ENCODE results near the gene SCN5A.

SCN5A gene

DNA sequence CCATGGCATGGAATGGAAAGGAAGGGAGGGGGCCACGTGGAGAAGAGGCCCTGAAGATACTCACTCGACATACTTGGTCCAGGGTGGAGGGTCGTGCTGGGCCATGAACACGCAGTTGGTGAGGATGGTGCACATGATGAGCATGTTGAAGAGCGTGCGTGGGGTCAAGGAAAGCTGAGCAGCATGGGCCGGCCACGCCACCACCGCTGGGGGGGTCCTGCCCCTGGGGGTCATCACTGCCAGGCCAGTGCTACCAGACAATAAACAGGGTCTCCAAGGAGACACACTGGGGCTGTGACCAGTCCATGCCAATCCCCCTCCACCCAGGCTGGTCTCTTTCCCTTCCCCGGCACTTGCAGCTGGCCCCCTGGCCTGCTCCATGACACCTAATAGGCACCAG lies 27.2 kb downstream of the SCN5A start:
- no peak for DNase-seq

DNA sequence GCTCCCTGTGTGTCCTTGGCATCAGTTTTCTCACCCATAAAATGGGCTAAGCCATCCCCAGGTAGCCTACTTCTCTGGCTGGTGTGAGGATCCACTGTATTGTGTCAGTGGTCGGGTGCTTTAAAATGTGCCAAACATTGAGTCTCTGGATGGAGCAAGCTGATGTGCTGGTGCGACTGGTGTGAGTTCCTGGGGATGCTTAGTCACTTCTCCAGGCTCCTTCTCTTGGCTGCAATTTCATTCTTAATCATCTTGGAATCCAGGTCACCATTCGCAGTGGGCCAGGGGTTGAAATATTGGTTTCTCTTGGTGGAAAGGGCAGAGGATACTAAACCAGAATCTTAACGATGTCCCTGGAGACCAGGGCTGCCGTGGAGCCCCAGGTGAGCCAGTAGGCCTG lies 29.3 kb downstream of the SCN5A start:
- no peak for DNase-seq

DNA sequence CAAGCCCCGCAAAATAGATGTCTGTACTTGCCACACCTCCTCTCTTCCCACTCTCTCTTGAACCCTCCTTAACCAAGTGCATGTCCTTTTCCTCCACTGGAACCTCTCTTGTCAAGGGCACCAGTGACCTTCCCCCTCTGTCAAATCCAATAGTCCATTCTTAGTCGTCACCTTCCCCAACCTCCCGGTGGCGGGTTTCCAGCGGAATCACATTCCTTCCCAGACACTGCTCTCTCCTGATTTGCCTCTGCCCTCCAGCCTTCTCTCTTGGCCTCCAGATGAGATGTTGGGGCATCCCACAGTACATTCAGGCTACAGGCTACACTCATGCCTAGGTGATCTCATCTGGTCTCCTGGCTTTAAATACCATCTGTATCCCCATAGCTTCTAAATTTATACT lies 31.1 kb downstream of the SCN5A start:
- DNase-seq = no peak

DNA sequence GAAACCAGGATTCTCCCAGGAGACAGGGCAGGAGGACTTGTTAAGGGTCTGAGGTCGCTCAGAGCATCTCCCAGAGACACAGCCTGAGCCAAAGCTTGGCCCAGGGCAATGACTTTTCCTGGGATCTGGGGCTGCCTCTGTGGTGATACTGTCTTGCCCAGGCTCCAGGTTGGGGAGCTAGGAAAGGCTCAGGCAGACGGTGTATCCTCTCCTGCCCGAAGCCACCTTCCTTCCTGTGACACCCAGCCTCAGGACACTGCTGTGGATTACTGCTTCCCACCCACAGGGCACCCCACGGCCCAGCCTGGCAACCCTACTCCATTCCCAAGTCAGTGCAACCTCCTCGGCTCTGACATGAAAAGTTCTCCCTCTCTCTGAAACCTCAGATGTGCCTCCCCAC lies 31.9 kb downstream of the SCN5A start:
- no peak for DNase-seq

DNA sequence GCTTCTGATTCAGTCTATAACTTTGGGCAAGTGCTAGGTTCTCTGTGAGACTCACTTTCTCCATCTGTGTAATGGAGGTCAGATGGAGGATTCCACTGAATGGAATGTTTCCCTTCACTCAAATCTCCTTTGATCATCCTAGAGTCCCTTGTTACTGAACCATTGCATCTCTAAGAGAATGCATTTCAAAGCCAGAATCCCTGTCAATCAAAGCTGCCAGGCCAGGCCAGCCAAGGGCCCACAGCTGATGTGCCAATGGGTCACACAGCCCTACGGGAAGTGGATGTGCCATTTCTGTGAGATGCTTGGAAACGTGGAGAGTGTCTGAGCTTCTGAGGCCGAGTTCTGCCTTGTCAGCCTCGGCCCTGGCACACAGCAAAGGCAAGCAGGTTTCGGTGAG lies 32.4 kb downstream of the SCN5A start:
- DNase-seq = no peak

DNA sequence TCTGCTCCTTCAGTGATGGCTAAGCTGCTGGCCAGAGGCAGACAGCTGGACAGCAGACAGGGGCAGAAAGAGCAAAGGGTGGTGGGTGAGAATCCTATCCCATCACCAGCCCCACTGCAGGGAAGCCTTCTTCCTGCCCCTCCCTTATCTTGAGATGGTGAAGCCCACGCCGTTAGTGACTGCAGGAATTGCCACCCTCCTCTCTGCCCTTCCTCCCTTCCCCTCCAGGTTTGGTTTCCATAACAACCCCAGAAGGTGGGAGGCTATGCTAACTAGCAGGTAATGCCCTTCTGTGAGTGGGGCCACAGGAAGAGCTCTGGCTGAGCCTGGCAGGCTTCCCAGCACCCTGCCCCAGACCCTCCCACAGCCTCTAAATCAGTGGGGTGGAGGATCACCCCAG lies 32.8 kb downstream of the SCN5A start:
- DNase-seq = no peak

DNA sequence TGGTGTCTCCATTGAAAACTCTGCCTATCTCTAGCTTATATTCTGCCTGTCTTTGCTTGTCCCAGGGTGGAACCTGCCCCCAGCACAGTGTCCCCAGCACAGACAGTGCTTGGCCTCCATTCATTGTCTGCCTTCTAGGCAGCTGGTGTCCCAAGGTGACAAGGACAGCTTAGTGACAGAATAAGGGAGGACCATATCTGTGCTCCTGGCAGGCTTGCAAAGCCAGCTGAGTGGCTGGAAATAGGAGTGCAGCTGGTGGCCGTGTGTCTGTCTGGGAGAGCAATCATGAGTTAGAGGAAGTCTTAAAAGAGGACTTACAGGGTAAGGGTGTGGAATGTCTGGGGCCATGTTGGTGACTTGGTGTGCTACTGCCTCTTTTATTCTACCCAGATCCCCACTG lies 33.4 kb downstream of the SCN5A start:
- no peak for DNase-seq

DNA sequence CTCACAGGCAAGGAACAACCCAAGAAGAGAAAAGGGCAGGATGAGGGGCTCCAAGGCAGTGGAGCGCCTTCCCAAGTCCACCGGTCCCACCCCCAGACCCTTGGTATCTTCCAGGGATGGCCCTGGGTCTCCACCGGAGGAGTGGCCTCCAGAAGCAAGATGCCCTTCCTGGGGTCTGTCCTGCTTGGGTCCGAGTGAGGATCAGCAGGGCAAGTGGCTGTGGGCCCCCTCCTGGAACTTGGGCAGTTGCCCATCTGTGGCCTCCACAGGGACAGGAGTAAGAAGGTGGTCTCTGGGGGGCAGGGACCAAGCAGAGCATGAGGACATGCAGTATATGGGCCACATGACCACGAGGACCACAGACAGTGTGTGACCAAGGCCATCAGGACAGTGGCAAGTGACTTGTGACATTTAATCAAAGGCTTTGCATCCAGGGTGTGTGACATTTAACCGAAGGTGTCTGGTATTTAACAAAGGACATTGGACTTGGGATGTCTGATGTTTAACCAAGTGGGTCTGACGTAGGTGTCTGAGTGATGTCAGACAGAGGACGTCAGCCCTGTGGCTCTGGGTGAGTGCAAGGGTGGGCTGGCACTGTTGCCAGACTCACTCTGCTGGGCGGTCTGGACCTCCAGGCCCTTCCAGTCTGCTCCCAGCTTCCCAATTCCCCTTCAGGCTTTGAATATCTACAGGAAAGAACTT lies 34.7 kb downstream of the SCN5A start:
- DNase-seq = no peak

DNA sequence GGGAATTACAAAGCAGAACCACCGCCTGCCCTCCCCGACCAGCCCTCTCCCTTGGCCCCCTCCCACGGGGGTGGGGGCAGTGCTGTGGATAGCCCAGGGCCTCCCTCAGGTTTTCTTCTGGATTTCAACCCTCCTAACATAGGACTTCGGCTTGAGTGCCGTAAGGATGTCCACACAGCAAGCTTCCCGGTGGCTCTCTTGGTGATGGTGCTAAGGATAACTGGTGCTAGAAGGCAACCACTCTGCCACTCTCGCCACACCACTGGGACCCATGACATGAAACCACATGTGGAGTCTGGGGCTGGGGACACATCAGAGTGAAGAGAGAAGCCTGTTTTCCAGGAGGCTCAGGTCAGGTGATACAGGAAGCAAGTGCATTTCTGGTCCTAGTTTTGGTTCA lies 35.4 kb downstream of the SCN5A start:
- no peak for DNase-seq

DNA sequence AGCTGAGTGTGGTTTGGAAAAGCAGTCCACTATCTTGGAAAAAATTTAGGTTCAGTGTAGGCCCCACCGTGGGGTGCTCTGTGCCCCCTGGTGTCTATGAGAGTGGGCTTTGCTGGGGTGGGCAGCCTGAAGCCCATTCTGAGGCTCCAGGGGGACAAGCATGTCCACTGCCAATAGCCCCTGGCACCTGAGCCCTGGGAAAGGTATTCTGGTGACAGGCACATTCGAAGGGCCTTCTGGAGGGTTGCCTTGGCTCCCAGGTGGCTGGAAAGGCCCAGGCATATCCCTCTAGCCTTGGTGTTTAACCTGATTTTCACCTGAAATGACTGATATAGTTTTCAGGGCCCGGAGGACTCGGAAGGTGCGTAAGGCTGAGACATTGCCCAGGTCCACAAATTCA lies 36.1 kb downstream of the SCN5A start:
- DNase-seq = no peak

DNA sequence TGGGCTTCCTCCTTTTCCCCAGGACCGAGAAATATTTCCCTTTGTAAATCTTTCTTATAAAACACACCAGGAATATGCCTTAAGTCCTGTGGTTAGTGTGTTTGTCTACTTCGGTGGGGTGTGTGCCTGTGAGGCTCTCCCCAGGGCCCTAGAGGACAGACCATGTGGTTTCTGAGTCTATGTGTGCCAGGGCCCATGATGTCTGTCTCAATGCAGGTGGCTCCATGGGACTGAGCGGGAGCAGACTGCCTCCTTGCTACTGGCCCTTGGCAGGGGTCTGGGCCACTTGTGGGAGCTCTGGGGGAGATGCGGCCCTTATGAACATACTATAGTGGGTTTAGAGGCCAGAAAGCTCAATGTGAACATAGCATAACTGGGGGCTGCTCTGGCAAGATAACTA lies 37.6 kb downstream of the SCN5A start:
- no peak for DNase-seq

DNA sequence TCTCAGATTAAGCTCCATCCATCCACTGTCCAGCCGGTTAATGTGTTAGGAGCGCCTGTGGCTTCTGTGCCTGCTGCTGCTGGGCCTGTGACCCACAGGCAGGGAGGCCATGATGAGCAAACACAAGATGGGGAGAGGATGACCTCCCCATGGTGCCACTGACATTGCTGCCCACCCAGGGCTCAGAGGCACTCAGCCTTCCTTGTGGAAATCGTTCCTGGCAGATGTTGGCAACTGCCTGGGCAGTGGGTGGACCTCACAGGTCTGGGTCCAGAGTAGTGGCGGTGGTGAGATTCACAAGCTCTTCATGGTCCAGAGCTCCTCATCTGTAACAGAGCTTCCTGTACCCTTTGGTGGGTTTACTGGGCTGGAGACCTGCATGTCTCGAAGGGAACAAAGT lies 38.6 kb downstream of the SCN5A start:
- no peak for DNase-seq

DNA sequence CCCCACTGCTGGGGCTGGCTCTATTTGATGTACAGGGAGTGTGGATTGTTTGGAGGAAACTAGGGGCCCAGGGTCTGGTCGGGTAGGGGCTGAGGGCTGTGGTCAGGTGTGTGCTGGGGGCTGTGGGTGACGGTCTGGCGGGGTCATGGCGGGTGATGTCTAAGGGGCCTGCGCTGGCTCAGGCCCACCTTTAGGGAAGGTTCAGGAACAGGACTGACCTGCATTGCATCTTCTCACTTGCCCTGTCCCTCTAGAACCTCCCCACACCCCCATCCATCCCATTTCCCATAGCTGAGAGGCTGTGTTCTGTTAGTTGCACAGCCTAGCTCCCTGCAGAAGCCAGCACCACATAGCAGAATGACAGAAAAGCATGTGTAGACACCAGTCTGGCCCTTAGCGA lies 39.1 kb downstream of the SCN5A start:
- DNase-seq = no peak

DNA sequence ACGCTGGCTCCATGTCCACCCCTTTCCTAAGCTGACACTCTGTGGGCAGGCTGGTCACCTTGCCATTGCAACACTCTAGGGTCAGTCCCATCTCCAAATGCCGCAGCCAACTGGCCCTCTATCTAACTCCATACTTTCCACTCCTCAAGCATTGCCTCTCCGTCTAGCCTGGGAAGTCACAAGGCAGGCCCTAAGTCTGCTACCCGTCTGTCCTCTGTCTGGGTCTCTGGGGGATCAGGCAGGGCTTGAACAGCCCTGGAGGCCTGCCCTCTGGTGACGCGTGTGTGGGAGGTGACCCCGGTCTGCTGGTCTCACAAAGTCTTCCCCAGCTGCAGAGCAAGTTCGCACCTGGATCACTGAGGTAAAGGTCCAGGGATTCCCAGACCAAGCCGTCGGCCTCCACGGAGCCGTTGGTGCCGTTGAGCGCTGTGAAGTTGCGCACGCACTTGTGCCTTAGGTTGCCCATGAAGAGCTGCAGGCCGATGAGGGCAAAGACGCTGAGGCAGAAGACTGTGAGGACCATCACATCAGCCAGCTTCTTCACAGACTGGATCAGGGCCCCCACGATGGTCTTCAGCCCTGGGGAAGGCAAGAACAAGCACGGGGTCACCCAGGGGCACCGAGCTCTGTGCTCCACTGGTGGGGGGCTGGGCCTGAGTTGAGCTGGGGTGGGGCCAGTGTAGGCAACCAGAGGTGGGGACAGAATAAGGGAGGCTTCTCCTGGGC lies 39.9 kb downstream of the SCN5A start:
- no peak for DNase-seq

DNA sequence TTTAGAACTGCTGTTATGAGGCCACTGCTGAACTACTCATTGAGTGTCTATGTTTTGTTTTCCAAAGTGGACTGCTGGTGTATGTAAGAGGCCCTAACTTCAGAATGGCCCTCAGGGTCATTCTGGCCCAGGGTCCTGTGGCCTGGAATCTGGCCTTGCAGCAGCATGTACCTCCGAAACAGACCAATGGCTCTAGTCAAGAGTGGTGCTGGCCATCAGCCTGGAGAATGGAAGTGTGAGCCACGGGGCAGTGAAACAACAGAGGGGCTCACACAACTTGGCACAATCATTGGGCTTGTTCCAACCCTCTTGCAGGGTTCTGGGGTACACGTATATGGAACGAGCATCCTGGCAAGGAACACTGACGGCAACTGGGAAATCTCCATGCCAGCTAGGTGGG lies 40.5 kb downstream of the SCN5A start:
- no peak for DNase-seq

DNA sequence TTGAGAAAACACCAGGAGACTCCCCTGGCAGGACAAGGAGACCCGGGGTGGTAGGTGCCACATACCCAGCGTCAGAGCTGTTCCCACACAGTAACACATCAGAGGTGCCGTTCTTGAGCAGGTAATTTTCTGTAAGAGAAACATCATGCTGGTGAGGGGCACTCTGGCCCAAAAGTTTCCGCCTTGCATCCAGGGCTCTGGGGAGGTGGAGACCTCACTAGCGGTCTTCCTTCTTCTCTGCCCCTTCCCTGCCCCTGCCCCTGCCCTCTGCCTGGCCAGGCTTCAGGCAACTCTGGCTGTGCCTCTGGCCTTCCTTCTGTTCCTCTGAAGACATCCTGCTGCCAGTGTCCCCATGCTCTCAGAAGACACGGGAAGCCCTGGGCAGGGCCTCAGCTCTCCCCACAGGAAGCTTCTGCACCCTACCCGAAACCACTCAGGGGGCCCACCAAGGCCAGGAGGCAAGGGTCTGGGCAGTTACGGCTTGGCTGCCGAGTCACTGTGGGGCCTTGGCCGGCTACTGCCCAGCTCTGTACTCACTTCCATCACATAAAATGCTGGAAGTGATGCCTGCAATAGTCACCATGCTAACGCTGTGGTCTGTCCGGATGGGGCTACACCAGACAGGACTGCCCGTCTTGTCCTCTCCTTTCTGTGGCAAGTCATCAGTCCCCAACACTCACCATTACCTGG lies 41.3 kb downstream of the SCN5A start:
- DNase-seq = no peak

DNA sequence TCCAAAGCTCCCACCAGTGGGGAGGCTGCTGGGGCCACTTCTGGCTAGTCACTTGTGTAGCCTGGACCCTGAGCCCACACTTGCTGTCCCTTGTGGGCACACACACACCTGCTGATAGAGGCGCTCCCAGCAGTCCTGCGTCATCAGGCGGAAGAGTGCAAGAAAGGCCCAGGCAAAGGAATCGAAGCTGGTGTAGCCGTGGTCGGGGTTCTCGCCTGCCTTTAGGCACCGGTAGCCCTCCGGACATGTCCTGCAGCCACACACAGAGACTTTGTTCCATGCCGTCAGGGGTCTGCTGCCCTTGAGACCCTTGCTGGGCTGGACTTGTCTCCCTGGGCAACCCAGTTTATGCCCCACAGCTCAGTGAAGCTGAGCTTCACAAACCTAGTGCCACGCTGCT lies 42.9 kb downstream of the SCN5A start:
- no peak for DNase-seq

DNA sequence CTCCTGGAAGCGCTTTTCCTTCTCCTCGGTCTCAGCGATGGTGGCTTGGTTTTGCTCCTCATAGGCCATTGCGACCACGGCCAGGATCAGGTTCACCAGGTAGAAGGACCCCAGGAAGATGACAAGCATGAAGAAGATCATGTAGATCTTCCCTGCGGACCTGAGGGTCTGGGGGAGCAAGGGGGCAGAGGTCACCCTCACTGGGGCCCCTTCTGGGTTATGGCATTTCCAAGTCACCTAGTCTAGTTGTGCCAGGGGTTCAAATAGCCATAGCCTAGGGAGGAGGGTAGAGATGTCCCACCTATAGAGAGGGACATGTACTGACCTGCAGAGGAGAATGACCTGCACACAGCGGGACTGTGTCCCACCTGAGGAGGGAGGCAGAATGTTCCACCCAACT lies 43.5 kb downstream of the SCN5A start:
- no peak for DNase-seq

DNA sequence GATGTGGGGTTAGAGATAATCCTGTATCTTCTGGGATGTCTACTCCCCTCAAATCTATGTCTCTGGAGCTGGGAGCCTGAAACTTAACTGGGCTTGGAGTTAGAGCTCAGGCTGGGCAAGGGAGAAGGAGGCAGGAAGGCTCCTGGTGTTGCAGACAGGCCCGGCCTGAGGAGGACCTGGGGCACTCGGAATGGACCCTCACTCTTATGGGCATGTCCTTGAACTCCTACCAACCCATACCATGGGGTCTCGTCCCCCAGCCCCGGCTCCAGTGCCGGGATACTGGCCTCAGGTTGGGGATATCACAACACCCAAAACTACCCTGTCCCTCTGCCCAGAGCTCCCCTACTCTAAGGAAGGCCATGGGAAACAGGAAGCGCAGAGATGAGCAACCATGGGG lies 45.2 kb downstream of the SCN5A start:
- no peak for DNase-seq

DNA sequence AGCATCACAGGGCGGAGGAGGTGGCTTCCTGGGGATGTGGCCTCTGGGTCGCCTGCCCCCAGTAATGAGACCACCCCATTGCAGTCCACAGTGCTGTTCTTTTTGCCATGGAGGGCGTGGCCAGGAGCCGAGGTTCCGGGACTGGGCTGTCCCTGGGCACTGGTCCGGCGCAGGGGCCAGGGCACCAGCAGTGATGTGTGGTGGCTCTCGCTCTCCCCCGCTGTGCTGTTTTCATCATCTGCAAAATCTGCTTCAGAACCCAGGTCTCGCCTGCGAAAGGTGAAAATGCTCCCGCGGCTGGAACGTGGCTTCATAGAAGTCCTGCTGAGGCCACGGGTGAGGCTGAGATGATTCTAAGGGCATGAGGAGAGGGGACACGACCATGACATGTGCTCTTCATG lies 45.8 kb downstream of the SCN5A start:
- DNase-seq = no peak

DNA sequence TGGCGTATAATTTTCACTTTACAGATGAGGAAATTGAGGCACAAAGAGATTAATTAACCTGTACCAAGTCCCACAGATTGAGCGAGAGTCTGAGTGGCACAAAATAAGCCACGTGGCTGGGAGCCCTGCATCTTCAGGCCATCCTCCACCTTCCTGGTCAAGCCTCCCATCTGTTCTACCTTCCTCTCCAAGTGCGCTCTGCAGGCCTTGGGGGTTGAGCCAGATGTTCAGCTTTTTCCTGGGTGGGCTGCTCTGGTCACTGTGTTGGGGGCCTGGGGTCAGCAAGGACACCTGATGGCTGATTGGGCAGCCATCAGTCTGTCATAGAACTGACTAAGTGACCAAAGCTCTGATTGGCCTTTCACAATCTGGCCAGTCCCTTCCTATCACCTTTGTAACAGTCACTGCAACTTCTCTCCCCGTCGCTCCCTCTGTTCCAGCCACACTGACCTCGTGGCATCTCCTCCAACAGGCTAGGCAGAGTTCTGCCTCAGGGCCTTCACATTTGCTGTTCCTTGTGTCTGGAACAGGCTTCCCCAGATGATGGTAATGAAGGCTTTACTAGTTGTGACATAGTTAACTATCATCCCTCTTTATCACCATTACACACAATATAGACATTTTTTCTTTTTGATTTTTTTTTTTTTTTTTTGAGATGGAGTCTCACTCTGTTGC lies 46.8 kb downstream of the SCN5A start:
- no peak for DNase-seq

DNA sequence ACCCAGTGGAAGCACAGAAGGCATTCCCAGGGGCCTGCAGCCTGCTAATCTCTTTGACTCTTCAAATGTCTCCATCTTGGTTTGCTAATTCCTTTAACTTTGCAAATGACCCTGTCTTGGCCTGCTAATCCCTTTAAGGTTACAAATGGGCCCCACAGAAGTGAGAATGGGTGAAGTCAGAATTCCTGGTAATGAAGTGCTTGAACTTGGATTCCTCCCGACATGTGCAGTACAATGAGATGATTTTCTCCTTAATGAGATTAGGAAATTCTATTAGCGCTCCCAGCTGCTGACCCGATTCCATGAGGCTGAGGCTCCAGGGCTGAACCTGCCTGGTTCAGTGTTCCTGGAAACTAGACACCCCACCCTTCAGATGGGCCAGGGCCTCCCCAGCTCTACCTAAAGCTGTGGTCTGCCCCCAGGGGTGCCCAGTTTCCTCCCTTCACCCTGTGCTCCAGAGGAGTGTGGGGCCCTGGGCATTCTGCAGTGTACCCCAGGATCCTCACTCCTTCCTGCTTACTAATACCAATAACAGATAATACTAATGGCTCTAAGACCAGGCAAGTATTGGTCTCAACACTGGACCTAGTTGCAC lies 47.4 kb downstream of the SCN5A start:
- no peak for DNase-seq

DNA sequence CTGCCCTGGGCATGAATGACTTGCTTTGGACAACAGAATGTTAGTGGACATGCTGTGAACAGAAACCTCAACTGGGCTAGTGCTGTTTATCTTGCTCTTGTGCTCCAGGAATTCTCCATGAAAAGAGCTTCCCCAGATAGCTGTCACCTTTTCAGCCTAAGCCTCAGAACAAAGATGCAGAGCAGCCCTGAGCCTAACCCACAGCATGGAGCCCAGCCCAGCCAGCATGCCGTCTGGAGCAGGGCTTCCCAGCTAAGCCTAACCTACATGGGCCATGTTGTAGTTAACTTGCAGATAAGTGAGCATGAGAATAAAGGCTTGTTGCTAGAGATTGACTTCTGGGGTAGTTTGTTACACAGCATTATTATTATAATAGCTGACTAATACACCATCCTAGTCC lies 48.9 kb downstream of the SCN5A start:
- no peak for DNase-seq

Data from T-helper 9 cell (primary cell).